HepG2 (cell line): ENCODE results near the gene PRKAR1A. TPM values are rescaled to one million over a fixed set of nuclear protein-coding genes. Genes with fewer than 3 reads are reported as not detected.

Source experiments
- ATF7-NPFF ChIP-seq: sonication (generic); formaldehyde crosslinking; IDR thresholded peaks from 2 replicates; pipeline ENCODE4 v1.8.1; 2023; ENCODE audit warnings: mild to moderate bottlenecking, low read depth, missing genetic modification reagents, moderate library complexity
- DNMT1 ChIP-seq: sonication (generic); formaldehyde crosslinking; IDR thresholded peaks from 2 replicates; pipeline ENCODE4 v1.5.1; 2020; ENCODE audit warnings: mild to moderate bottlenecking, missing genetic modification reagents
- EHMT2 ChIP-seq: fragments of 200-600 bp; sonication (generic); IDR thresholded peaks from 2 replicates; pipeline ENCODE4 v1.7.0; 2017; ENCODE audit warnings: antibody characterized with exemption, low read depth, low read length, borderline replicate concordance
- HIVEP1 ChIP-seq: sonication (generic); formaldehyde crosslinking; IDR thresholded peaks from 2 replicates; pipeline ENCODE4 v1.4.0; 2020; ENCODE audit warnings: mild to moderate bottlenecking, missing genetic modification reagents
- HNRNPH1 ChIP-seq: fragments of 200-400 bp; formaldehyde crosslinking; optimal IDR thresholded peaks from 2 replicates; pipeline ENCODE3; 2017; ENCODE audit warnings: mild to moderate bottlenecking, low read depth, low read length
- NFATC3 ChIP-seq: sonication (generic); formaldehyde crosslinking; IDR thresholded peaks from 2 replicates; pipeline ENCODE4 v1.5.1; 2020; ENCODE audit warnings: mild to moderate bottlenecking, missing genetic modification reagents
- PHF8 ChIP-seq: sonication (generic); formaldehyde crosslinking; IDR thresholded peaks from 2 replicates; pipeline ENCODE4 v1.5.0; 2020; ENCODE audit warnings: missing genetic modification reagents
- RAD51 ChIP-seq: fragments of 450-650 bp; IDR thresholded peaks from 2 replicates; pipeline ENCODE4 v1.6.1; 2016; ENCODE audit warnings: borderline replicate concordance
- RELA ChIP-seq: sonication (generic); formaldehyde crosslinking; IDR thresholded peaks from 2 replicates; pipeline ENCODE4 v1.4.0; 2020; ENCODE audit warnings: missing genetic modification reagents
- SMAD9 ChIP-seq: sonication (generic); formaldehyde crosslinking; IDR thresholded peaks from 2 replicates; pipeline ENCODE4 v1.5.1; 2020; ENCODE audit warnings: mild to moderate bottlenecking, missing genetic modification reagents
- SOX5 ChIP-seq: IDR thresholded peaks from 2 replicates; pipeline ENCODE4 v1.6.1; 2016; ENCODE audit warnings: borderline replicate concordance
- STAT5B ChIP-seq: sonication (generic); formaldehyde crosslinking; IDR thresholded peaks from 2 replicates; pipeline ENCODE4 v1.4.0; 2020; ENCODE audit warnings: missing genetic modification reagents
- UBTF ChIP-seq: sonication (generic); formaldehyde crosslinking; IDR thresholded peaks from 2 replicates; pipeline ENCODE4 v1.4.0; 2020; ENCODE audit warnings: mild to moderate bottlenecking, missing genetic modification reagents
- ZBTB7A ChIP-seq: sonication (generic); formaldehyde crosslinking; IDR thresholded peaks from 2 replicates; pipeline ENCODE4 v1.8.0; 2022; ENCODE audit warnings: mild to moderate bottlenecking, missing genetic modification reagents
- ZMYM4 ChIP-seq: sonication (generic); formaldehyde crosslinking; IDR thresholded peaks from 2 replicates; pipeline ENCODE4 v1.8.1; 2023; ENCODE audit warnings: mild to moderate bottlenecking, missing genetic modification reagents
- ZNF24 ChIP-seq: fragments of 450-650 bp; IDR thresholded peaks from 2 replicates; pipeline ENCODE4 v1.6.1; 2017; ENCODE audit warnings: antibody characterized with exemption, mild to moderate bottlenecking
- ZNF335 ChIP-seq: sonication (generic); formaldehyde crosslinking; IDR thresholded peaks from 2 replicates; pipeline ENCODE4 v1.4.0; 2020; ENCODE audit warnings: missing genetic modification reagents
- ZNF354B ChIP-seq: sonication (generic); formaldehyde crosslinking; IDR thresholded peaks from 2 replicates; pipeline ENCODE4 v1.8.0; 2022; ENCODE audit warnings: mild to moderate bottlenecking, missing genetic modification reagents
- ZNF7 ChIP-seq: IDR thresholded peaks from 2 replicates; pipeline ENCODE4 v1.6.1; 2016; ENCODE audit warnings: missing biosample characterization, missing genetic modification reagents
- ZNF780A ChIP-seq: sonication (generic); formaldehyde crosslinking; IDR thresholded peaks from 2 replicates; pipeline ENCODE4 v1.8.0; 2022; ENCODE audit warnings: mild to moderate bottlenecking, missing genetic modification reagents, moderate library complexity
- ZNF850 ChIP-seq: sonication (generic); formaldehyde crosslinking; conservative IDR thresholded peaks from 2 replicates; pipeline ENCODE4 v1.9.0; 2021; ENCODE audit warnings: mild to moderate bottlenecking, missing genetic modification reagents
- polyA plus RNA-seq, 8 experiments: library from polyadenylated mRNA; depleted of rRNA in 3 of 8; stranded (reverse) in 7 of 8; unstranded in 1 of 8; fragments of >200 nt; fragmentation: Illumina TruSeq in 4 of 8; extraction: Trizol in 4 of 8; gene quantifications; 2 replicates each; pipeline versions ENCODE4 v1.2.1 to v1.2.3, GENCODE V29; 2011 to 2016; ENCODE audit warnings: low read depth in 4 of 8, missing spikeins in 1 of 8, mixed read lengths in 1 of 8; ENCODE audit not compliant: insufficient read depth in 1 of 8
- total RNA-seq, 5 experiments: library from RNA; depleted of rRNA; stranded (reverse); fragments of >200 nt; fragmentation: Illumina TruSeq; extraction: Trizol; gene quantifications; 2 replicates each; pipeline ENCODE4 v1.2.3, GENCODE V29; 2016; ENCODE audit warnings: low read depth in 1 of 5
- TF ChIP-seq, protein P1 (sequence below): sonication (generic); formaldehyde crosslinking; IDR thresholded peaks from 2 replicates; pipeline ENCODE4 v1.5.1; 2020; ENCODE audit warnings: mild to moderate bottlenecking, missing genetic modification reagents, borderline replicate concordance
- TF ChIP-seq, protein P2 (sequence below): sonication (generic); formaldehyde crosslinking; IDR thresholded peaks from 2 replicates; pipeline ENCODE4 v1.5.0; 2020; ENCODE audit warnings: mild to moderate bottlenecking, missing genetic modification reagents, borderline replicate concordance
- TF ChIP-seq, protein P3 (sequence below): sonication (generic); formaldehyde crosslinking; IDR thresholded peaks from 2 replicates; pipeline ENCODE4 v1.8.1; 2023; ENCODE audit warnings: mild to moderate bottlenecking, inconsistent platforms, moderate library complexity, missing genetic modification reagents, borderline replicate concordance

Gene PRKAR1A
- total and polyA plus RNA-seq, 2 of the 13 experiments (the other 11 are each of a cell fraction or from before 2014, with no cell fraction given), result 265 to 266 TPM

DNA sequence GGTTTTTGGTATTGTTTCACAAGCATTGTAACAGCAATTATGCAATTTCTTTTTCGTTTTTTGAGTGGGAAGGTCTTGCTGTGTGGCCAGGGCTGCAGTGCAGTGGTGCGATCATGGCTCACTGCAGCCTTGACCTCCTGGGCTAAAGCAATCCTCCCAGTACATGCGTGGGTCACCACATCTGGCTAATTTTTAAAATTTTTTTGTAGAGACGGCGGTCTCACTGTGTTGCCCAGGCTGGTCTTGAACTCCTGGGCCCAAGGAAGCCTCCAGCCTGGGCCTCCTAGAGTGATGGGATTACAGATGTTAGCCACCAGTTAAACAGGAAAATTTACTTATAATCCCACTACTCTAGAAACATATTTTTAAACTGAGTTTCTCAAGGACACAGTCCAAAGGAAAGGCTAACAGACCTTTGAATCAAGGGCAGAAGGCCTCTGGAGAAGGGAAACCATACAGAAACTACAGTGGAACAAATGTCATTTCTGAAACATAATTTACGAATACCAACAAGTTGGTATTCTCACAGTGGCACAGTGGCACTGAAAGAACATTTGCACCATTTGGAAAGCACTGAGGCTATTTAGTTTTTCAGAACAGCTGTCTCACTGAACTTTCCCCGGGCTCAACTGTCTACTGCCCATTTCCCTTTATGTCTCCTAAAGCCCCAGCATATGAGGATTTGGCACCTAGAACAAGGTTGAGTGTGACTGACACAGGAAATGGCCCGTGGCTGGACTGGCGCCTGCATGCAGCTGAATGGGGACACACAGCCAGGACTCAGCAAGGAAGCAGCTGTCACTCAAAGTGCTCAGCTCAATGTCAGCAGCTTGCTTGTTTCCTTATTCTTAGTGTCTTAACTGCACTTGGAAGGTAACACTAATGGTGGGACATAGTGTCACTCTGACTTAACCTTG is 2.8 kb upstream of the PRKAR1A start (continued):
- TF ChIP-seq ZNF780A (CRISPR knock-in tag), result no peak
- TF ChIP-seq, protein P1, sequence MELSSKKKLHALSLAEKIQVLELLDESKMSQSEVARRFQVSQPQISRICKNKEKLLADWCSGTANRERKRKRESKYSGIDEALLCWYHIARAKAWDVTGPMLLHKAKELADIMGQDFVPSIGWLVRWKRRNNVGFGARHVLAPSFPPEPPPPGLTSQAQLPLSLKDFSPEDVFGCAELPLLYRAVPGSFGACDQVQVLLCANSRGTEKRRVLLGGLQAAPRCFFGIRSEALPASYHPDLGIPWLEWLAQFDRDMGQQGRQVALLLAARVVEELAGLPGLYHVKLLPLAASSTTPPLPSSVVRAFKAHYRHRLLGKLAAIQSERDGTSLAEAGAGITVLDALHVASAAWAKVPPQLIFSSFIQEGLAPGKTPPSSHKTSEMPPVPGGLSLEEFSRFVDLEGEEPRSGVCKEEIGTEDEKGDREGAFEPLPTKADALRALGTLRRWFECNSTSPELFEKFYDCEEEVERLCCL (CRISPR knock-in tag), result no peak
- no peak for TF ChIP-seq ZNF850
- TF ChIP-seq UBTF (CRISPR knock-in tag), result peak; percentile 43
- TF ChIP-seq SOX5, result peak; percentile 17
- TF ChIP-seq ZNF24, result no peak
- no peak for TF ChIP-seq HNRNPH1
- TF ChIP-seq ATF7-NPFF (CRISPR knock-in tag), result no peak; the same call in 1 of the 2 replicates
- no peak for TF ChIP-seq NFATC3 (CRISPR knock-in tag)
- no peak for TF ChIP-seq HIVEP1
- TF ChIP-seq ZNF354B, result no peak
- no peak; the same call in 1 of the 2 replicates for TF ChIP-seq PHF8
- TF ChIP-seq STAT5B, result 0 out of 2 replicates have a peak, but pooled peaks have one; percentile 14
- no peak for TF ChIP-seq RAD51
- TF ChIP-seq SMAD9, result no peak
- peak; percentile 13; the same call in 1 of the 2 replicates for TF ChIP-seq ZMYM4
- 0 out of 2 replicates have a peak, but pooled peaks have one; percentile 17 for TF ChIP-seq EHMT2
- TF ChIP-seq, protein P2, sequence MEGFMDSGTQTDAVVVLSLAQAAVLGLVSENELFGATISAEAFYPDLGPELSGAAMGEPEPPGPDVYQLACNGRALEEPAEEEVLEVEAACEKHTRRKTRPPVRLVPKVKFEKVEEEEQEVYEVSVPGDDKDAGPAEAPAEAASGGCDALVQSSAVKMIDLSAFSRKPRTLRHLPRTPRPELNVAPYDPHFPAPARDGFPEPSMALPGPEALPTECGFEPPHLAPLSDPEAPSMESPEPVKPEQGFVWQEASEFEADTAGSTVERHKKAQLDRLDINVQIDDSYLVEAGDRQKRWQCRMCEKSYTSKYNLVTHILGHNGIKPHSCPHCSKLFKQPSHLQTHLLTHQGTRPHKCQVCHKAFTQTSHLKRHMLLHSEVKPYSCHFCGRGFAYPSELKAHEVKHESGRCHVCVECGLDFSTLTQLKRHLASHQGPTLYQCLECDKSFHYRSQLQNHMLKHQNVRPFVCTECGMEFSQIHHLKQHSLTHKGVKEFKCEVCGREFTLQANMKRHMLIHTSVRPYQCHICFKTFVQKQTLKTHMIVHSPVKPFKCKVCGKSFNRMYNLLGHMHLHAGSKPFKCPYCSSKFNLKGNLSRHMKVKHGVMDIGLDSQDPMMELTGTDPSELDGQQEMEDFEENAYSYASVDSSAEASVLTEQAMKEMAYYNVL, result no peak
- TF ChIP-seq RELA (CRISPR knock-in tag), result no peak
- TF ChIP-seq DNMT1, result 0 out of 2 replicates have a peak, but pooled peaks have one; percentile 29
- TF ChIP-seq ZNF335 (CRISPR knock-in tag), result no peak
- no peak for TF ChIP-seq ZNF7 (CRISPR knock-in tag)
- TF ChIP-seq, protein P3, sequence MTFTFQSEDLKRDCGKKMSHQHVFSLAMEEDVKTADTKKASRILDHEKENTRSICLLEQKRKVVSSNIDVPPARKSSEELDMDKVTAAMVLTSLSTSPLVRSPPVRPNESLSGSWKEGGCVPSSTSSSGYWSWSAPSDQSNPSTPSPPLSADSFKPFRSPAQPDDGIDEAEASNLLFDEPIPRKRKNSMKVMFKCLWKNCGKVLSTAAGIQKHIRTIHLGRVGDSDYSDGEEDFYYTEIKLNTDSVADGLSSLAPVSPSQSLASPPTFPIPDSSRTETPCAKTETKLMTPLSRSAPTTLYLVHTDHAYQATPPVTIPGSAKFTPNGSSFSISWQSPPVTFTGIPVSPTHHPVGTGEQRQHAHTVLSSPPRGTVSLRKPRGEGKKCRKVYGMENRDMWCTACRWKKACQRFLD, result no peak
- TF ChIP-seq ZBTB7A (CRISPR knock-in tag), result no peak
